ENCODE measurements around the gene TMEFF2. TPM values are rescaled to one million over a fixed set of nuclear protein-coding genes. Genes with fewer than 3 reads are reported as not detected.

TMEFF2 gene
- total and polyA plus RNA-seq, 2 experiments from 2014 or later = 1.7 to 2.2 TPM

GRCh38 chr2:191926671-191927070 is 268.1 kb downstream of the TMEFF2 start:
- Mint-ChIP-seq H3K9me3 (peaks cover 11% of the 10 kb centered on the region; the same call in 2 of the 3 replicates), H3K4me1 (peaks cover 25% of the 10 kb centered on the region), H3K36me3 (ENCODE audit: low read depth) (peaks cover 10% of the 10 kb centered on the region), H3K27me3 (ENCODE audit: insufficient read depth, low read depth, poor library complexity) (no peaks in the 10 kb centered on the region), H3K4me3 (no peak overlapping the region), H3K27ac (no peak overlapping the region)
- ATAC-seq = no peak
- Histone ChIP-seq H3K4me2 (0 out of 2 replicates have a peak overlapping the region, but pooled peaks have one; percentile 60), H3K4me1 (ENCODE audit: insufficient read depth) (peaks cover 24% of the 10 kb centered on the region), H3K79me2 (replicated peaks; ENCODE audit: insufficient read depth) (no peaks in the 10 kb centered on the region), H3K27ac (ENCODE audit: low read depth) (no peak overlapping the region), H3K27me3 (ENCODE audit: insufficient read depth) (no peaks in the 10 kb centered on the region), H3K4me3 (no peak overlapping the region), H3F3A (replicated peaks; ENCODE audit: low read depth) (0 out of 2 replicates have a peak, but pooled peaks cover 7% of the 10 kb centered on the region), H3K36me3 (ENCODE audit: insufficient read depth) (no peaks in the 10 kb centered on the region), H3K9me2 (ENCODE audit: insufficient read depth) (peaks cover 4% of the 10 kb centered on the region; the same call in 1 of the 2 replicates), H4K20me1 (replicated peaks; ENCODE audit: insufficient read depth) (no peaks in the 10 kb centered on the region), H2AFZ (no peak overlapping the region)
- no peak for TF ChIP-seq POLR2AphosphoS5 (IDR thresholded peaks at IDR 0.05; ENCODE audit: low read depth)
- TF ChIP-seq CTCF (conservative IDR thresholded peaks at IDR 0.05; ENCODE audit: low read depth in 2 of 2) = no peak
- TF ChIP-seq EZH2phosphoT487 (IDR thresholded peaks at IDR 0.05; ENCODE audit: unreplicated experiment) = no peak
- no peak for TF ChIP-seq EZH2 (IDR thresholded peaks at IDR 0.05; ENCODE audit: low read depth, unreplicated experiment)
- no peak for TF ChIP-seq REST (IDR thresholded peaks at IDR 0.05; ENCODE audit: unreplicated experiment)
- no peak for TF ChIP-seq ETS1 (IDR thresholded peaks at IDR 0.05)
- no peak for TF ChIP-seq JUNB (IDR thresholded peaks at IDR 0.05; ENCODE audit: unreplicated experiment)
- no peak for TF ChIP-seq ZNF462 (CRISPR knock-in tag; IDR thresholded peaks at IDR 0.05)
- no peak for TF ChIP-seq ZNF114 (CRISPR knock-in tag; IDR thresholded peaks at IDR 0.05)
- TF ChIP-seq NANOG (IDR thresholded peaks at IDR 0.05; ENCODE audit: borderline replicate concordance) = no peak
- TF ChIP-seq STAT1 (IDR thresholded peaks at IDR 0.05; ENCODE audit: unreplicated experiment) = no peak
- TF ChIP-seq CREB1 (CRISPR knock-in tag; IDR thresholded peaks at IDR 0.05; ENCODE audit: low read depth) = no peak
- no peak for TF ChIP-seq ZNF331 (CRISPR knock-in tag; IDR thresholded peaks at IDR 0.05; ENCODE audit: low read depth)
- DNase-seq (ENCODE audit: low spot score) = no peak
